Activated CD4-positive, alpha-beta T cell treated with anti-CD3 and anti-CD28 coated beads for 36 hours (primary cell): Measurements from ENCODE around the gene AACS. TPM values are rescaled to one million over a fixed set of nuclear protein-coding genes. Genes with fewer than 3 reads are reported as not detected.

Source experiments
- ATAC-seq: fragments of 200-7000 bp; cut with Tn5 transposase; one replicate; pipeline ENCODE4 v1.10.0; 2021; ENCODE audit warnings: mild to moderate bottlenecking, moderate library complexity
- CTCF ChIA-PET: fragments of 350-600 bp; sonication (Branson Sonifier 250); formaldehyde crosslinking; loops from one replicate; lab custom pipeline; 2021; ENCODE audit warnings: antibody characterized with exemption; lab: Charles Lee
- POLR2A ChIA-PET: fragments of 350-600 bp; sonication (Branson Sonifier 250); formaldehyde crosslinking; loops from one replicate; lab custom pipeline; 2021; ENCODE audit warnings: antibody characterized with exemption, inconsistent platforms; lab: Charles Lee
- DNase-seq: peaks from one replicate; pipeline ENCODE4 v3.0.0-alpha.2; 2020
- H3K27ac Mint-ChIP-seq: one replicate; pipeline ENCODE4 v1.8.0; 2021; ENCODE audit warnings: mixed read lengths
- H3K27me3 Mint-ChIP-seq: one replicate; pipeline ENCODE4 v1.8.0; 2021; ENCODE audit warnings: mixed read lengths
- H3K36me3 Mint-ChIP-seq: one replicate; pipeline ENCODE4 v1.8.0; 2021; ENCODE audit warnings: low read depth, mixed read lengths
- H3K4me1 Mint-ChIP-seq: one replicate; pipeline ENCODE4 v1.8.0; 2021; ENCODE audit warnings: mixed read lengths
- H3K4me3 Mint-ChIP-seq: one replicate; pipeline ENCODE4 v1.8.0; 2021; ENCODE audit warnings: mild to moderate bottlenecking, moderate library complexity, mixed read lengths
- H3K9me3 Mint-ChIP-seq: one replicate; pipeline ENCODE4 v1.8.0; 2021; ENCODE audit warnings: low read depth, mixed read lengths
- intact Hi-C, 2 experiments: fragments of 100-400 bp; cut with DNase I in 1 of 2; cut with micrococcal nuclease in 1 of 2; formaldehyde crosslinking; loops; one replicate each; pipeline versions ENCODE4 v1.14.2 to v1.15.1; 2022 to 2024; cut with DNase I, micrococcal nuclease
- total RNA-seq, 2 experiments: library from RNA; stranded (reverse); gene quantifications; one replicate each; pipeline ENCODE4 v1.2.3, GENCODE V29; 2021

AACS gene
- total RNA-seq, 2 experiments from 2014 or later = 13.9 to 16.6 TPM

DNA sequence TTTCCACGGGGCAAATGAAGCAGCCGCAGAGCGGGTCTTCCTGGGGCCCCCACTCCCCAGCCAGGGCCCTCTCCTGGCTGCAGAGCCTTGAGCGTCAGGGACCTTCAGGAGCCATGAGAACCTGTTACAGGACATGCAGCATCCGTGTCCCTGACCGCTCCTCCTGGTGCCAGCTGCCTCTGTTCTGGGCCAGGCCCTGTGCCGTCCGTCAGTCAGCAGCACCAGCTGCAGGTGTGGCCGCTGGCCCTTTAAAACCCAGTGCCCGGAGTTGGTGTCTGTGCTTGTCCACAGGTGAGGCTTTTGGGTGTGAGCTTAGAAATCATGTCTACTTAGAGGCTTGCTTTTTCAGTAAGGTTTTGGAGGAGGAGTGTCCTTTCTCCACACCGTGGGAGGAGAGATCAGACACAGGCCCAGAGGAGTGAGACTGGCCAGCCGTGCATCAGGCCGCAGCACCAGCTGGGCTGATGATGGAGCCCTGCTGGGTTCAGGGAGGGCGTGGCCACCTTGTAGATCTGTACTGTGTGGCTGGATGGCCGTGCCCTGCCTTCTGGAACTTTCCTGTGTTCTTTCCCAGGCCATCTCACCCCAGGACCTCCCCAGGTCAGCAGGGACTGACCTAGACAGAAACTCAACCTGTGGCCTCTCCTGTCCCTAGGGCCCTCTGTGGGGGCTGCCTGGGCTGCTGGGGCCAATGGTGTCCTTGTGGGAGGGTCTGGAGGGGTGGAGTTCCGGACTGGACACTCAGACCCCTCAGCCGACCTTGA, 27.1 kb downstream of the AACS start:
- Mint-ChIP-seq H3K27ac (no peak overlapping the region), H3K4me3 (no peak overlapping the region), H3K36me3 (peaks cover 5% of the 10 kb centered on the region), H3K27me3 (no peaks in the 10 kb centered on the region), H3K9me3 (no peaks in the 10 kb centered on the region), H3K4me1 (no peaks in the 10 kb centered on the region)
- POLR2A ChIA-PET = no interaction called here
- CTCF ChIA-PET = interaction anchor here (0.6 kb wide), 1 partner anchor 879 kb away, joined by 3 read pairs; no protein-coding TSS in a partner anchor
- ATAC-seq (no peak), DNase-seq (no peak)
- intact Hi-C loops = no loop called here

DNA sequence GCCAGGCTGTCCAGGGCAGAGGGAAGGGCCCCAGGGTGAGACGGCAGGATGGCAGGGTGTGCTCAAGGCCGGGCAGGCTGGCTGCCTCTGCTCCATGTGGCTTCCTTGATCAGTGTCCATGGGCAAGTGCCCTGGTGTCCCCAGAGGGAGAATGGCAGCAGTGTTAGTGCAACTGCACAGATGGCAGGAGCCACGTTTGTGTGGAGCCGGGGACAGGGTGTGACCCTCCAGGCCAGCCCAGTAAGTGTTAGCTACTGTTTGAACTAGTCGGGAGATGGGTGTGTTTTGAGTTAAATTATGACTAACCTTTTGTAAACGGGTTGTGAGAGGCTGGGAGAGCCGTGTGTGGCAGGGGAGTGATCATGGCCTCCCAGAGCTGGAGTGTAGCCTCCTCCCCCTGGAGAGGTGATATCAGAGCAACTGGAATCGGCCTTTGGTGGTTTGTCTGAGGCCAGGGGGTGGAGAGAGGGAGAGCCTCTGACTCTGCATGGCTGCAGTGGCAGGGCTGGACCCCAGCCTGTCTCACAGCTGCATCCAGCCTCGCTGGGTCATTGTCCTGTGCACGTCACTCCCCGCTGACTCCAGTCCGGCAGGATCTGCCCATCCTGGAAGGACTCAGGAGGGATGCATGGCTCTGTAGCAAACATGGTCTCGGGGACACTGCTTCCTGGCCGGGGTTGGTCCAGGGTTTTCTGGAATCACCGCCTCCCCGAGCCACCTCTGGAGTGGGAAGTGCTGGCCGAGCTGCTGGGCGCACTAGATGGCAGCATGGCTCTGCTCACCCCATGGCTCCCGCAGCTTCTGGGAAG, 27.8 kb downstream of the AACS start:
- intact Hi-C loops = no loop called here
- Mint-ChIP-seq H3K36me3 (peaks cover 3% of the 10 kb centered on the region), H3K4me3 (no peak overlapping the region), H3K4me1 (peaks cover 6% of the 10 kb centered on the region), H3K27ac (no peak overlapping the region), H3K9me3 (no peaks in the 10 kb centered on the region), H3K27me3 (no peaks in the 10 kb centered on the region)
- ATAC-seq (no peak), DNase-seq (no peak)
- ChIA-PET POLR2A (no interaction called here), CTCF (no interaction called here)

DNA sequence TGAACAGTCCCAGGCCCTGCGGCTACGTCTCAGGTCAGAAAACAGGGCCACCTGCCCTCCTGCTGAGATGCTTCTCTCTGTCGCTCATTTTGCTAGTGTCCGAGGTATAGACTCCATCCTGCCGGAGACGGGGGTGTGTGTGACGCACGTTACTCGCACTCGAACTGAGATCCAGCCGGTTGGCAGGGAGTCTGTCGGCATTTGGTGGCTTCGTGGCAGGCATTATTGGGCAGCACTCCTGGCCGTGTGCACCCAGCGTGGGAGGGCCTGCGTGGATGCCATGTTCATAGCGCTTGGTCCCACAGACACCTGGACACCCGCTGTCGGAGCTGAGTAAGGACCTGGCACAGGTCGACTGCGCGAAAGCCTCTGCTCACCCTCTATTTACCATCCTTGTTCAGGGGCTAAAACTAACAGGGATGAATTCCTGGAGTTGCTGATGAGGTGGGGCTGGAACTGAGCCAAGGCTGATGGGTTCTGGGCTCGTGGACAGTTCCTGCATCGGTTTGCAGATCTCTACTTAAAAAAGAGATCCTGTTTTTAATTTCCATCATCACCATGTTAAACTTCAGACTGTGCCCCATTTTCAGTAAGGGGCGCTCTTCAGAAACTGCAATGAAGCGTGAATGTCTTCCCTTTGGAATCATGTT, 28.6 kb downstream of the AACS start:
- Mint-ChIP-seq H3K4me1 (peaks cover 7% of the 10 kb centered on the region), H3K4me3 (no peak overlapping the region), H3K27me3 (no peaks in the 10 kb centered on the region), H3K36me3 (peaks cover 3% of the 10 kb centered on the region), H3K9me3 (no peaks in the 10 kb centered on the region), H3K27ac (no peak overlapping the region)
- CTCF ChIA-PET = no interaction called here
- ATAC-seq (no peak), DNase-seq (no peak)
- POLR2A ChIA-PET = no interaction called here
- intact Hi-C loops = no loop called here

DNA sequence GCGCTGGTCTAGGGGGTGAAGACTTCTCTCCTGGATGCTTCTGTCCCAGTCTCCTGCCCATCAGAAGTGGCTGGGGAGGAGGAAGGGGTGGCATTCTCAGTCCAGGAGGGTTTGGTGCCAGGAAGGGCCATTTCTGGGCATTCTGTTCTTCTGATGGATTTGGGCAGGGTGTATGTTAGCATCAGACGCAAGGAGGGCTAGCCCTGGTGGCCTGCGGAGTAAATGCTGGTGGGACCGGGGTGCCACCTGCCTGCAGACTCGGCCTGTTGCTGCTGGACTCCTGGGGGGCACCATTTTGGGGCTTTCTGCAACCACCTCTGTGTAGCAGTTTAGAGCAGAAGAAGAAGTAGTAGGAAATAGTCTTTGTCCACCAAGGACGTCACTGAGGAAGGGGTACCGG, 31.7 kb downstream of the AACS start:
- Mint-ChIP-seq H3K27me3 (no peaks in the 10 kb centered on the region), H3K4me1 (peaks cover 10% of the 10 kb centered on the region), H3K4me3 (no peak overlapping the region), H3K27ac (no peak overlapping the region), H3K36me3 (peaks cover 3% of the 10 kb centered on the region), H3K9me3 (no peaks in the 10 kb centered on the region)
- POLR2A ChIA-PET = no interaction called here
- intact Hi-C loops = no loop called here
- no peak for DNase-seq
- CTCF ChIA-PET = no interaction called here
- ATAC-seq = no peak

DNA sequence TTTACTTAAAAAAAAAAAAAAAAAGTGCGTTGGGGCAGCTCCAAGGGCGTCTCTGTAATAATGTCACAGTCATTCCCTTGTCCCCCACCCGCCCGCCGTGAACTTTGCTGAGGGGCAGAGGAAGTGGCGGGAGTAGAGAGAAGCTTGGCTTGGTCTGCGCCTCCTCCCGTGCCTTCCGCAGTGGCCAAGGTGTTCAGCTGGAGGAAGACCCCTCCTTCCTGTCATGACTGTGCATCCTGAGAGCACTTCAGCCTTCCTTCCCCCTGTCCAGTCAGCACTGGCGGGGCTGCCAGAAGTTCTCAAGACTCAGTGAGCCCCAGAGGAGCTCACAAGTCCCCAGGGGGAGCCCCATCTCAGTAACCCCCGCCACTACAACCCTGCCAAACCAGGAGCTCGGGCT, 32.2 kb downstream of the AACS start:
- Mint-ChIP-seq H3K4me1 (peaks cover 10% of the 10 kb centered on the region), H3K27me3 (no peaks in the 10 kb centered on the region), H3K4me3 (no peak overlapping the region), H3K9me3 (no peaks in the 10 kb centered on the region), H3K36me3 (peaks cover 3% of the 10 kb centered on the region), H3K27ac (no peak overlapping the region)
- ATAC-seq = peak; percentile 12
- ChIA-PET POLR2A (no interaction called here), CTCF (no interaction called here)
- intact Hi-C loops = no loop called here
- DNase-seq = no peak

DNA sequence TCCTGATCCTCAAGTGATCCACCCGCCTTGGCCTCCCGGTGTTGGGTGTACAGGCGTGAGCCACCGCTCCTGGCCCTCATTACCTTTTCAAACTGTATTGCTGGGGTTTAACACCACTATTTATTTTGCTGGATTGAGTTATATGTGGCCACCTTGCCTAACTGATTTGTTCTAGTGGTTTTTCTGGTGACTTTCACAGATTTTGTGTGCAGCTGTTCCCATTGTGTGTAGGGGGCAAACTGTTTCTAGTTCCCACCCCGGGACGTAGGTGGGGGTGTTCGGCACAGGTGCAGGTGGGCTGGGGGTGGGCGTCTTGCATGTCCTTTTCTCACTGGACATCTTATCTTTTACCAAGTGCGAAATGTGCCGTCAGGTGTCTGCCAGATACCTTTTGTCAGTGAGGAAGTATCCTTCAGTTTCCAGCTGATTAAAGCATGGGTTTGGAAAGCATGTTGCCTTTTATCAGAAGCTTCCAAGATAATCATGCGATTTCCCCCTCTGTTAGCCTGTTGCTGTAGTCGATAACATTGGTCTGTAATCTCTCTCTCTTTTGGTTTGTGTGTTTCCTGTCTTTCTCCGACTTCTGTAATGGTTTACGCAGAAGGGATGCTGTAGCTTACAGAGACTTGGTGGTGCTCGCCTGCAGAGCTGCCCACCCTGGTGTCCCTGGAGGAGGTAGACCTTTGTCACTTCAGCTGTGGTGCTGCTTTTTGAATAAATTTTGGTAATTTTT, 33.6 kb downstream of the AACS start:
- Mint-ChIP-seq H3K9me3 (no peaks in the 10 kb centered on the region), H3K27ac (no peak overlapping the region), H3K36me3 (peaks cover 11% of the 10 kb centered on the region), H3K4me3 (no peak overlapping the region), H3K27me3 (no peaks in the 10 kb centered on the region), H3K4me1 (peaks cover 10% of the 10 kb centered on the region)
- CTCF ChIA-PET = no interaction called here
- DNase-seq = no peak
- intact Hi-C loops = no loop called here
- no peak for ATAC-seq
- POLR2A ChIA-PET = interaction anchor here (0.6 kb wide), 1 partner anchor 43 kb away, joined by 3 read pairs; no protein-coding TSS in a partner anchor

DNA sequence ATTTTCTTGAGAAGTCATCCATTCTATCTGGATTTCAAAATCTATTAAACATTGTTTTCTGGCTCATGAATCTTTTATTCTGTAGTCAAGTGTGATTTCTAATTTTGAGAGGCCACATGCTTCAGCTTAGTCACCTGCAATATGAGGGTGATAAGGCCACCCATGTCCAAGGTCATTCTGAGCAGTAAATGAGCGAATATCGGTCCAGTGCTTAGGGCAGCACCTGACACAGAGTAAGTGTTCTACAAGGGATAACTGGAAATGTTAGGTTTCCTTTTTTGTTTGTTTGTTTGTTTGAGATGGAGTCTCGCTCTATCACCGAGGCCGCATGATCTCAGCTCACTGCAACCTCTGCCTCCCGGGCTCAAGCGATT, 34.2 kb downstream of the AACS start:
- H3K9me3 Mint-ChIP-seq = no peaks in the 10 kb centered on the region
- ATAC-seq (no peak), DNase-seq (no peak)
- H3K27ac Mint-ChIP-seq = no peak overlapping the region
- H3K4me1 Mint-ChIP-seq = peaks cover 10% of the 10 kb centered on the region
- POLR2A ChIA-PET = interaction anchor here (0.6 kb wide), 1 partner anchor 43 kb away, joined by 3 read pairs; no protein-coding TSS in a partner anchor
- peaks cover 10% of the 10 kb centered on the region for H3K36me3 Mint-ChIP-seq
- no peak overlapping the region for H3K4me3 Mint-ChIP-seq
- no peaks in the 10 kb centered on the region for H3K27me3 Mint-ChIP-seq
- intact Hi-C loops = no loop called here
- CTCF ChIA-PET = no interaction called here

DNA sequence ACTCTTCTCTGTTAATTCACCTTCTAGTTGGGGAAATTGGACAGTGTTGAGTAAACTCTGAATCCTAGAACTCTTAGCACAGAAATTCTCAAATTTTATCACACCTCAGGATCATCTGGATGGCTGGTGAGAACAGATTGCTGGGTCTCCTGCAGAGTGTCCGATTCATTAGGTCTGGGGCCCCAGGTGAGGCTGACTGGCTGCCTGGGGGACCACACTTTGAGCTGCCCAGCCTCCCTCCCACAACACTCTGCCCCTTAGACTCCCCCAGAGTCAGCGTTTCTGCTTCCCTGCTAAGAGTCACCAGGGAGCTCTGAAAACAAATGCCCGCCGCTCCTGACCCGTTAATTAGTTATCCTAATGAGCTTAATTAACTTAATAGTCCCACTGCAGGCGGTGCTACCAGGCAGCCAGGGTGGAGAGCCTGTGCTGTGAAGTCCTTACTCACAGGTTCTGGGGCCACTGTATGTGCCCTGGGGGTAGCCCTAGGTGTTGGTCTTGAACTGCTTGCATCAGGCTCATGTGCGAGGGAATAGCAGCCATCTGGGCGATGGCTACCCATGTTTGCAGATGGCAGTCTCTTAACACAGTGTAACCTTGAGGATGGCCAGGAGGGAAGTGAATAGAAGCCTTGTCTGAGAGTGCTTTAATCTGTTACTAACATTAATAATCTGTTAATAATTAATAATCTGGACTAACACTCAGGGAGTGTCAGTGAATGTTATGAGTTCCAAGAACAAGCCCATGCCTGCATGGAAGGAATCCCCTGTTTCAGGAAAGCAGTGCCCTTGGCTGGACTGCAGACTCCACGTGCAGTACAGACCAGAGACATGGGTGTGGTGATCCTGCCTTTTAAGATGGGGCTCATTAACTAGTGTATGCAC, 35.6 kb downstream of the AACS start:
- H3K4me3 Mint-ChIP-seq = no peak overlapping the region
- peaks cover 10% of the 10 kb centered on the region for H3K36me3 Mint-ChIP-seq
- H3K27ac Mint-ChIP-seq = no peak overlapping the region
- peaks cover 10% of the 10 kb centered on the region for H3K4me1 Mint-ChIP-seq
- H3K27me3 Mint-ChIP-seq = no peaks in the 10 kb centered on the region
- DNase-seq (no peak), ATAC-seq (no peak)
- POLR2A ChIA-PET = no interaction called here
- intact Hi-C loops = no loop called here
- CTCF ChIA-PET = no interaction called here
- H3K9me3 Mint-ChIP-seq = no peaks in the 10 kb centered on the region

DNA sequence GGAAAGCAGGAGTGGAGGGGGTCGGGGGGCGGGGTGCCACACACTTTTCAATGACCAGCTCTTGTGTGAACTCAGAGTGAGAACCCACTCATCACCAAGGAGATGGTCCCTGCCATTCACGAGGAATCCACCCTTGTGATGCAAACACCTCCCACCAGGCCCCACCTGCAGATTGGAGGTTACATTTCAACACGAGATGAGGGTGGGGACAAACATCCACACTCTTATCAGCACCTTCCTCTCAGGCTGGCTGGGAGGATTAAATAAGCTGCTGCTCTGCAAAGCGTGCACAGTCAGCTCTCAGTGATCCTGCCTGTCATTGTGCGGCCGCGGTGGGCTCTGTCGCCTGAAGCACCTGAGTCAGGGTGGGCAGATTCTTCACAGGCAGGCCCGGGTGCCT, 39.7 kb downstream of the AACS start:
- Mint-ChIP-seq H3K4me3 (no peak overlapping the region), H3K27ac (no peak overlapping the region), H3K4me1 (no peaks in the 10 kb centered on the region), H3K9me3 (no peaks in the 10 kb centered on the region), H3K36me3 (peaks cover 17% of the 10 kb centered on the region), H3K27me3 (no peaks in the 10 kb centered on the region)
- intact Hi-C loops = no loop called here
- DNase-seq (no peak), ATAC-seq (no peak)
- ChIA-PET CTCF (no interaction called here), POLR2A (no interaction called here)

DNA sequence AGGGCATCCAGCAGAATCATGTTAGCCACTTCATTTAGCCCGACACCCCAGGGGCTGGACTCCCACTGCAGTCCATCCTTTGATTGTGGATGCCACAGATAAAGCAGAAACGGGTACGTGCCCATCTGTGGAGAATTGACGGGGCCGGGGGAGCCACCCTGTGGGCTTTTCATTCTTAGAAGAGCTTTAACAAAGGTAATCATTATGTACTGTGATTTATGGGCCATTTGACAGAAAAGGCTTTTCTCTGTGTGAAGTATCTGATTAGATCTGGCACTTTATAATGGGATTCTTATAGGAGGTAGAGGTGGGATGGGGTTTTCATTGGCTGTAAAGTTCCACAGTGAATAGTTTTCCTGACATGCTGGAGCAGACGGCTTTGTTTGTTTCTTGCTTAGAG, 40.4 kb downstream of the AACS start:
- no peak for DNase-seq
- Mint-ChIP-seq H3K36me3 (peaks cover 21% of the 10 kb centered on the region), H3K4me1 (no peaks in the 10 kb centered on the region)

More for the DNA sequence above, 40.4 kb downstream of the AACS start:
- ATAC-seq = no peak
- Mint-ChIP-seq H3K27me3 (no peaks in the 10 kb centered on the region), H3K9me3 (no peaks in the 10 kb centered on the region), H3K4me3 (no peak overlapping the region), H3K27ac (no peak overlapping the region)
- POLR2A ChIA-PET = no interaction called here
- intact Hi-C loops = no loop called here
- CTCF ChIA-PET = no interaction called here
